GM23248 (cell line): ENCODE results near the gene ANKRD63. TPM values are rescaled to one million over a fixed set of nuclear protein-coding genes. Genes with fewer than 3 reads are reported as not detected.

Source experiments
- DNase-seq: peaks from one replicate; pipeline ENCODE4 v3.0.0-alpha.2; 2015
- H2AFZ ChIP-seq: fragments of 200-600 bp; sonication (generic); 2 replicates; pipeline ENCODE4 v1.6.1; 2016; ENCODE audit warnings: antibody characterized with exemption
- H3F3A ChIP-seq: fragments of 200-600 bp; sonication (generic); 2 replicates; pipeline ENCODE4 v1.6.1; 2016; ENCODE audit warnings: mild to moderate bottlenecking, antibody characterized with exemption, mixed run types; ENCODE audit not compliant: insufficient read depth
- H3K27ac ChIP-seq: fragments of 200-600 bp; sonication (generic); 2 replicates; pipeline ENCODE4 v1.5.1; 2016; ENCODE audit warnings: mild to moderate bottlenecking
- H3K27me3 ChIP-seq: fragments of 200-600 bp; sonication (generic); replicated peaks from 2 replicates; pipeline ENCODE4 v1.6.1; 2016; ENCODE audit warnings: mild to moderate bottlenecking; ENCODE audit not compliant: insufficient read depth
- H3K36me3 ChIP-seq: fragments of 200-600 bp; sonication (generic); 2 replicates; pipeline ENCODE4 v1.6.1; 2016; ENCODE audit warnings: low read depth, mild to moderate bottlenecking
- H3K4me1 ChIP-seq: fragments of 200-600 bp; sonication (generic); 2 replicates; pipeline ENCODE4 v1.6.1; 2016; ENCODE audit warnings: mild to moderate bottlenecking; ENCODE audit not compliant: insufficient read depth
- H3K4me2 ChIP-seq: fragments of 200-600 bp; sonication (generic); one replicate; pipeline ENCODE4 v1.6.1; 2016; ENCODE audit warnings: mild to moderate bottlenecking; ENCODE audit not compliant: unreplicated experiment
- H3K4me3 ChIP-seq: fragments of 200-600 bp; sonication (generic); 2 replicates; pipeline ENCODE4 v1.5.1; 2016; ENCODE audit warnings: mild to moderate bottlenecking
- H3K79me2 ChIP-seq: fragments of 200-600 bp; sonication (generic); 2 replicates; pipeline ENCODE4 v1.6.1; 2016; ENCODE audit warnings: mild to moderate bottlenecking; ENCODE audit not compliant: insufficient read depth
- H3K9ac ChIP-seq: fragments of 200-600 bp; sonication (generic); 2 replicates; pipeline ENCODE4 v1.6.1; 2016; ENCODE audit warnings: mild to moderate bottlenecking
- H3K9me2 ChIP-seq: fragments of 200-600 bp; sonication (generic); 2 replicates; pipeline ENCODE4 v1.6.1; 2016; ENCODE audit warnings: mixed run types, mild to moderate bottlenecking, moderate library complexity; ENCODE audit not compliant: insufficient read depth
- H3K9me3 ChIP-seq: fragments of 200-600 bp; sonication (generic); one replicate; pipeline ENCODE4 v1.6.1; 2017; ENCODE audit warnings: low read depth
- H4K20me1 ChIP-seq: fragments of 200-600 bp; sonication (generic); 2 replicates; pipeline ENCODE4 v1.6.0; 2016; ENCODE audit not compliant: insufficient read depth
- EZH2 ChIP-seq: fragments of 200-600 bp; sonication (generic); IDR thresholded peaks from 2 replicates; pipeline ENCODE4 v1.6.1; 2018; ENCODE audit warnings: antibody characterized with exemption, mild to moderate bottlenecking; ENCODE audit not compliant: insufficient read depth, poor library complexity, severe bottlenecking
- EZH2phosphoT487 ChIP-seq: fragments of 200-600 bp; sonication (generic); IDR thresholded peaks from 2 replicates; pipeline ENCODE4 v1.6.1; 2018; ENCODE audit warnings: antibody characterized with exemption, moderate library complexity, mild to moderate bottlenecking, low read depth; ENCODE audit not compliant: insufficient read depth
- WGBS, 2 experiments: methylation state at CpG; one replicate each; pipeline ENCODE4 v1.1.6; 2015 to 2017; ENCODE audit warnings: low lambda C conversion rate in 2 of 2, low coverage in 1 of 2; ENCODE audit errors: missing lambda C conversion rate in 2 of 2; 5-methylcytosine and 5-hydroxymethylcytosine counted together
- in situ Hi-C: fragments of 300-500 bp; cut with MboI; formaldehyde crosslinking; loops from 2 replicates; pipeline ENCODE4 v1.15.0; 2020
- polyA plus RNA-seq: library from polyadenylated mRNA; unstranded; fragments of >200 nt; fragmentation: Nextera tagmentation; extraction: Ambion mirVana; gene quantifications from 2 replicates; pipeline ENCODE4 v1.2.1, GENCODE V29; 2016
- total RNA-seq: library from RNA; depleted of rRNA; stranded (reverse); fragments of >200 nt; shearing (Covaris generic); gene quantifications from 2 replicates; pipeline ENCODE4 v1.2.3, GENCODE V29; 2014

Gene ANKRD63
- total and polyA plus RNA-seq, 2 experiments from 2014 or later: not detected

- Histone ChIP-seq H3F3A (peaks cover 15% of the 10 kb centered on the region; the same call in 1 of the 2 replicates), H3K4me3 (no peak overlapping the region), H3K27me3 (peaks cover 35% of the 10 kb centered on the region), H3K27ac (no peak overlapping the region), H3K4me2 (no peak overlapping the region), H3K4me1 (no peaks in the 10 kb centered on the region), H2AFZ (no peak overlapping the region), H4K20me1 (no peaks in the 10 kb centered on the region), H3K36me3 (no peaks in the 10 kb centered on the region), H3K79me2 (no peaks in the 10 kb centered on the region), H3K9me3 (no peaks in the 10 kb centered on the region), H3K9me2 (no peaks in the 10 kb centered on the region), H3K9ac (no peak overlapping the region)
- no peak for TF ChIP-seq EZH2phosphoT487
- no peak for TF ChIP-seq EZH2
- in situ Hi-C loops: no loop called here
- DNase-seq: peak; percentile 40
- WGBS, 2 experiments: 46 to 55% methylated on average over 11 of the region's 11 CpGs
These were observed 33.2 kb downstream of the ANKRD63 start for GRCh38 chr15:40249477-40250303.

- H3K79me2 ChIP-seq: no peaks in the 10 kb centered on the region
- no peak overlapping the region for H3K4me3 ChIP-seq
- in situ Hi-C loops: no loop called here
- no peak for TF ChIP-seq EZH2
- no peak for TF ChIP-seq EZH2phosphoT487
- H3K27me3 ChIP-seq: peaks cover 20% of the 10 kb centered on the region
- no peaks in the 10 kb centered on the region for H3K36me3 ChIP-seq
- H3K9me2 ChIP-seq: no peaks in the 10 kb centered on the region
- WGBS, 2 experiments: 78 to 83% methylated on average over 17 of the region's 17 CpGs
- H3K9me3 ChIP-seq: no peaks in the 10 kb centered on the region
- H3K4me2 ChIP-seq: no peak overlapping the region
- no peaks in the 10 kb centered on the region for H4K20me1 ChIP-seq
- no peak overlapping the region for H3K9ac ChIP-seq
- H3K27ac ChIP-seq: no peak overlapping the region
- no peak overlapping the region for H2AFZ ChIP-seq
- no peak for DNase-seq
- peaks cover 15% of the 10 kb centered on the region; the same call in 1 of the 2 replicates for H3F3A ChIP-seq
- H3K4me1 ChIP-seq: no peaks in the 10 kb centered on the region
These were observed 34.7 kb downstream of the ANKRD63 start for GRCh38 chr15:40248006-40248783.

- Histone ChIP-seq H3K27me3 (peaks cover 13% of the 10 kb centered on the region; the same call in 1 of the 2 replicates), H2AFZ (no peak overlapping the region), H3K36me3 (no peaks in the 10 kb centered on the region), H3F3A (peaks cover 15% of the 10 kb centered on the region; the same call in 1 of the 2 replicates), H4K20me1 (no peaks in the 10 kb centered on the region), H3K4me1 (no peaks in the 10 kb centered on the region), H3K27ac (no peak overlapping the region), H3K79me2 (no peaks in the 10 kb centered on the region), H3K9ac (no peak overlapping the region), H3K4me3 (no peak overlapping the region), H3K9me2 (no peaks in the 10 kb centered on the region), H3K4me2 (no peak overlapping the region), H3K9me3 (no peaks in the 10 kb centered on the region)
- no peak for TF ChIP-seq EZH2phosphoT487
- no peak for TF ChIP-seq EZH2
- in situ Hi-C loops: no loop called here
- WGBS, 2 experiments: 64 to 71% methylated on average over 12 of the region's 12 CpGs
- DNase-seq: no peak
These were observed 35.4 kb downstream of the ANKRD63 start for GRCh38 chr15:40247406-40247971.
